GM21619 (cell line): ENCODE data around the gene NUP85.
A peak's percentile ranks its signal among the peaks of the same experiment; 100 is the strongest.
"Not testable (repeated sequence)": the region's sequence is repeated elsewhere in the genome, so short reads cannot be mapped to it uniquely, and the experiment has no call there.

Source experiments
- ATAC-seq: cut with Tn5 transposase; IDR thresholded peaks from one replicate; pipeline ENCODE4 v1.9.1; 2021; ENCODE audit not compliant: unreplicated experiment

Gene NUP85

DNA sequence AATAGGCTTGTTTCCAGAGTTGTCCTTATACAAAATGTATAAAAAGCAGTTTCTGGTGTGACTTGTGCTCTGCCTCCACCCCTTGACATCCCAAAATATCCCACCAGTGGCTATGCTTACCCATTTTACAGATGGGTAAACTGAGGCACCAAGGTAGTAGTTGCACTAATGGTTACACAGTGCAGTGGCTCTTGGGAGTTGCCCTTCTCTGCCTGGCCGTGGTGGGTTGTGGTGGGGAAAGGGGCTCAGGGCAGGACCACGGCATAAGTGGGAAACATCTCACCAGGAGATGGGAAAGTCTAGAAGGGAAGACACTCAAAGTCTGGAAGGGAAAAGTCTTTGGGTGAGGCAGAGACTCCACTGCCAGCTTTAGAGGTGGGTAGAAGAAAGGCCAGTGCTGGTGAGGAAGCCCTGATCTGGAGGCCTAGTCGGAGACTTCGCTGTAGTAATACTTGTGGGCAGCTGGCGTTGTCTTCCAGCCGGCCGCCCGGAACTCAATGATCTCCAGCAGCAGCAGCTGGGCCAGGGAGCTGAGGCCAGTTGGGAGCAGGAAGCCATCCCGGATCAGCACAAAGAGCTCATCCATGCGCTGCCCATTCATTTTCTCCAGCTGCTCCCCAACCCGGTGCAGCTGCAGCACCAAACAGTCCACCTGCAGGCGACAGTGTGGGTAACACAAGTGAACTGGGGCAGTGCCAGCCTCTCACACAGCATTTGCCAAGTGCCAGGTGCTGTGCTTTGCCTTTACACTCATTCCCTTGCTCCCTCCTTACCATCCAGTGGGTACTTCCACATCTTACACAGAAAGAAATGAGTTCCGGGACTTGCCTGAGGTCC is 61.1 kb downstream of the NUP85 start:
- ATAC-seq: no peak

DNA sequence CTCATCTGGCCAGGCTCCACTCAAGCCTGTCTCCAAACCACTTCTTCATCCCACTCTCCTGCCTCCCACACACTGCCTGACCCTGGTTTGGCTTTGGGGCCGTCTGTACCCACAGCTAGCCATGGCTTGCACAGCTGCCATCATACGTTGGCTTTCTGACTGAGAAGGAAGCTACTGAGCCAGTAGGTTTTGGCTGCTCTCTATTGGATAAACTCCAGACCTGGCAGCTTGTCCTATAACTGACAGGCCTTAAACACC is 61.6 kb downstream of the NUP85 start:
- ATAC-seq: no peak

DNA sequence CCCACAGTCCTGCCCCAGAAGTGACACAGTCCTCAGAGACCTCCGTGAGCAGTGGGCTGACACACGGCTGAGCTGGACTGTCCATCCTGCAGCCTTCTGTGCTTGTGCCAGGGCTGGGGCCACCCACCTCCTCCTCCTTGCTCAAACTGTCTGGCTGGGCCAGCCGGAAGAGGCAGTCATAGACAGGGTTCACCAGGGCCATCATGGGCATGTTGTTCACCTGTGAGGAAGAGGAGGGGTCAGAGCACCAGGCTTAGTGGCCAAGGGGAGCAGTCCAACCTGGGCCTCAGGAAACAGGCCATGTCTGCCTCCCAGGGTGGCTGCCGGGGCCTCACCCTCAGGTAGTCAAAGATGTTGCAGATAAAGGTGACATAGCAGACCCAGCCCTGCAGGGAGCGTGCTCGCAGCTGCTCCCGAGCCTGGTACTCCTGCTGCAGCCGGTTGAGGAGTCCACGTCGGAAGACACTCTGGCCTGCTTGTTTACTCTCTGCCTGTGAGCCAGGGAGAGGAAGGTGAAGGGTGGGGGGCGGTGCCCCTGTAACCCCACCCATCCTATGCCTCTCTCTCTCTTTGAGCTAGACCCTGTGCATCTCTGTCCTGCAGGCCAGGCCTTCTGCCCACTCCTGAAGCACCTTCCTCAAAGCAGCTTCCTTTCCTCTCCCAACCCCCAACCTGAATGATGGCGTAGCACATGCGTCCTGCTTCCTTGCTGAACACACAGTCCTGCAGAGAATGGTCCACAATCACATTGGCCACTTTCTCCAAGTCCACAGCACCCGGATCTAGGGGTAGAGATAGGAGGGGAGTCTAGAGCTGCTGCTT is 62.1 kb downstream of the NUP85 start:
- no peak for ATAC-seq

DNA sequence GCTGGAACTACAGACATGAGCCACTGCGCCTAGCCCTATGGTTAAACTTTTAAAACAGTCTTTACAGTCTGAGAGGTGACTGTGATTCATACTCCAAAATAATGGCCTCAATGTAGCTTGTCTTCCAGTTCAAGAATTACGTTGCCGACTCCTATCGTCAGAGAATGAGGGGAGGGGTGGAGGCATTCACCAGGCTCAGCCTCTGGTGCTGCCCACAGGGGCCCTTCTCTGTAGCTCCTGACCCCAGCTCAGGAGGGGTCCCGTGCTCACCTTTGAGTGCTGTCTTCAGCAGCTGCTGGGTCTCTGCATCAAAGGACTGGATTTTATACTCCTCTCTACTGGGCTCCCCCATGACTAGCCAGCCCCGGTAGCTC is 64.4 kb downstream of the NUP85 start:
- no peak for ATAC-seq

DNA sequence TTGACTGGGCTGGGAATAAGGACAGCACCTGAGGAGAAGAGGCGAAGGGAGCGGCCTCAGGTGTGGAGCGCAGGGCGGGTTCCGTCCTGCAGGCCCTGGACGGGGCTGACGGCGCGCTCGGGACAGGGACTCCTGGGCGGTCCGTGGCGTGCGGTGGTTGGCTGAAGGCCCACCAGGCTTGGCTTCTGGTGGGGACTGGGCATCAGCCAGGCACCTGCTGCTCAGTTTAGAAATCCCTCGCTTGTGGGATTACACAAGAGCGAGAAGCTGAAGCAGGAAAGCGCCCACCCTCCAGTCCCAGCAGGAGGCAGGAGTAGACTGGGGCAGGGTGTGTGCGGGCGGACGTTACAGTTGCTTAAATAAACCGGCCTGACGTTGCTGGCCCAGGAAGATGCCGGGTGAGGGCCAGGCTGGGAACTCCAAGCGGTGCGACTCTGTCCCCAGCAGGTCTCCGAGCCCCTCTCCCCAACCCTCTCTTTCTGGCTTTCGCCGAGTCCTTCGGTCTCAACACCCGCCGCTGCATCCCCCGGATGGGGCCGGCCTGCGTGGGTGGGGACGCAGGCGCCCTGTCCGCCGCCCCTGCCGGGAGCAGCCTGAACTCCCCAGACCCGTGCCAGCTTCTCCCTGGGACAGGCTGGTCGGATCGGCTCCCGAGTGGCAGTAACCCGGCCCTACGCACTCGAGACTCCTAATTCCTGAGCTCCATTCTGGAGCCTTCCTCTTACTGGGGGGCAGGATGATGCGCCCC is 64.9 kb downstream of the NUP85 start:
- peak; percentile 28 for ATAC-seq

DNA sequence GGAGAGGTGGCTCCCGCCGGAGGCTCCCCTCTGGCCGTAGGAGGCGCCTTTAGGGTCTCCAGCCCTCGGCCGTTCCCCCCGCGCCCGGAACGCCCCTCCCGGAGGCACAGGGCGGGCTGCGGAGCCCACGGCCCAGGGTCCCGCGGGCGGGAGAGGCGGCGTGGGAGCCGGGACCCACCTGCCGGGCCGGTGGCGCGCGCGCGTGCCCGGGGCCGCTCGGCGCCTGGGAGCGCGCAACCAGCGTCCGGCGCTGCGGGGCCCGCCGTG is 65.4 kb downstream of the NUP85 start, which contains the start of gene MIF4GD:
Gene MIF4GD (minus strand): TSS at position 266 of the 267 bp plus-strand sequence. CDS start 1,036 bp downstream, outside the sequence.
- no peak for ATAC-seq

DNA sequence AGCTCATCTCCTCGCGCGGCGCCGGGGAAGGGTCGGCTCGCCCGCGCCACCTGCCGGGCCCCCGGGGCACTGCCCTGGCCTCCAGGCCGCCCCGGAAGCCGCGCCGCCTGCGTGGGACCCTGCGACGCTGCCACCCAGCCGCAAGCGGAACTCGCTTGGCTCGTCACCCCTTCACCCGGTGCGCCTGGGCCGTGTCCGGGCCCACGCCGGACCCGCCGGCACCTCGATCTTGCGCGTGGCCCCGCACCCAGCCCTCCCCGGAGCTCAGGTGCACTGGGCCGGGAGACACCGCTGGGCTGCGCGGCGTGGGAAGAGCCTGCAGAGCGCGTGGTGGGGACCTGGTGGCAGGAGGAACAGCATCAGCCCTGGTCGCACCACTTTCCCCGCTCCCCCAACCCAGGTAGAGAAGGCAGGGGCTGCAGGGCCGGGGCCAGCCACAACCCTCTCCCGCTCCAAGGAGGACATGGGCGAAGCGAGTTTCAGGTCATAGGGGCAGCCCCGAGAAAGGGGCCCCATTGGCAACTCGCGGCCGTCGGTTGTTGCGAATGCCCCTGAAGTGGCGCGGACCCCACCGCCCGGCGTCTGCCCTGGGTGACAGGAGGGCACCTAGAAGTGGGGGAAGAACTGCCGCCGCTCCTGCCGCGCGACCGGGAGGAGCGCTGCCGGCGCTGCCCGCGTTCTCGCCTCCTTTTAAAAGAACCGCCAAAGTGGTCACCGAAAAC is 65.9 kb downstream of the NUP85 start:
- ATAC-seq: peak; percentile 64

DNA sequence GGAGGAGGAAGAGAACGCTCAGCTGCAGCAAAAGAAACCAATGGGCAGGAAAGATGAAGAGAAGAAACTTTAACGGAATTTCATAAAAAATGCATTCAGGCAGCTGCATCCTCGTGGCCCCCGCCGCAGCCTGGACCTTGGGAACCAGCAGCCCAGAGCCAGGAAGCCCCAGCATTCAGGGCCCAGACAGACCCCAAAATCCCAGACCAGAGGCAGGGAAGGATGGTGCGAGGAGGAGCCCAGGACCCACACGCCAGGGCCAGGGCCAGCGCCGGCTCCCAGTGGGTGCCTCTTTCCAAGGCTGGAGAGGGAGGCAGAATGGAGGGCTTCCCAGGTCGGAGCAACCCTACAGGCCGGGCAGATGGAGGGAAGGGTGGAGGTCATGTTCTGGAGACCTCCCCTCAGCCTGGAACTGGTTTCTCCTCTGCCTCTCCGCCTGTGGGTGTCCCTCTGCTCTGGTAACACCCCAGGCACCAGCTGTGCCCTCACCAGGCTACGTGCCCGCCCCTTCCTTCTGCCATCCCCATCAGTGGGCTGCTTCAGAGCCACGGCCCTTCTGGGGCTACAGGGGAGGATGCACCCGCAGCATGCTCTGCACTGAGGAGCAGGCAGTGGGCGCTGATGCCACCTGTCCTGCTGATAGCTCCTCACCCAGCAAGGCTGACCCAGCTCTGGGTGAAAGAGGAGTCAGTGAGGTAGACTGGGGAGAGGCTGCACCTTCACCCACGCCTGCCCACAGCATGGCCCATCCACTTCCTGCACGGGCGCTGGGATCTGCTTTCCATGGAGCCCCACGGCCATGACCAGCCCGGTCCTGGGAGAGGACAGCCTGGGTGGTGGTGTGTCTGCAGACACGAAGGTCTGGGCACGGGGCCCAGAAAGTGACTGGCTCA is 66.7 kb downstream of the NUP85 start:
- no peak for ATAC-seq

DNA sequence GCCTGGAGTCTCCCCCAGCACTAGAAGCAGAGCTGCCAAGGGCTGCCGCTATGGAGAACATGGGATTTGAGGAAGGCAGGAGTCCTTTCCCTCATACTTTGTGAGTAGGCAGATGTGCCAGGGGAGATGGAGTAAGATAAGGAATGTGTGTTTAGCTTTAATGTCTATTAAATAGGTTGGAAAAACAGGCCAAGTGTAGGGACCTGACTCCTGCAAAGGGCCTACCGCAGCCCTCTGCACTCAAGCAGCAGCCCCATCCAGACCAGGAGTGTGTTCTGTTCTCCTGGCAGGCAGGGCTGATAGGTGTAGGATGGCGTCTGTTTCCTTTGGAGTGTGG is 67.3 kb downstream of the NUP85 start:
- no peak for ATAC-seq

DNA sequence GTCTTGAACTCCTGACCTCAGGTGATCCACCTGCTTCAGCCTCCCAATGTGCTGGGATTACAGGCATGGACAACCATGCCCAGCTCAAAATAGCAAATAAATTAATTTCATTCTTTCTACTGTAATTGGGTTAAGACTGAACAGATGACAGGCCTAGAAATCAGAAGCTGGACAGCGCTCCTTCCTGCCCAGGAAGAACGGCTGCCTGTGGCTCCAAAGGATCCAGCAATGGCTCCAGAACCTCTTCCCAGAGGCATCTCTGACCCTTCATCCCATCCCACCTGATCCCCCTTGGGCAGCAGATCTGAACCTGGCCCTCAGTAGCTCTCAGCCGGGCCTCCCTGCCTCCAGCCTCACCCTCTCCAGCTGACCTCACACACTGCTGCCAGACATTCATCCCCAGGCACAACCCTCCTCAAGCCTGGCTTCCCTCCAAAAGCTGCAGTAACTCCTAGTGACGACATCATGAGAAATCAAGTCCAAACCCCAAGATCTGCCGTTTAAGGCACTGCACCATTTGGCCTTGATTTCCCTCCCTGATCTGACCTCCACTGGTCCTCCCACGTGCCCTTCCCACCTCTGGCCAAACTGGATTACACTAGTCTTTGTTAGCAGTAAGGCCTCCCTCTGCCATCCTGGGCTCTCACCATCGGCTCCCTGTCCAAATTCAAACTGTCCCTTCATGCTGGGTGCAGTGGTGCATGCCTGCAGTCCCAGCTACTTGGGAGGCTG is 68.7 kb downstream of the NUP85 start:
- no peak for ATAC-seq

DNA sequence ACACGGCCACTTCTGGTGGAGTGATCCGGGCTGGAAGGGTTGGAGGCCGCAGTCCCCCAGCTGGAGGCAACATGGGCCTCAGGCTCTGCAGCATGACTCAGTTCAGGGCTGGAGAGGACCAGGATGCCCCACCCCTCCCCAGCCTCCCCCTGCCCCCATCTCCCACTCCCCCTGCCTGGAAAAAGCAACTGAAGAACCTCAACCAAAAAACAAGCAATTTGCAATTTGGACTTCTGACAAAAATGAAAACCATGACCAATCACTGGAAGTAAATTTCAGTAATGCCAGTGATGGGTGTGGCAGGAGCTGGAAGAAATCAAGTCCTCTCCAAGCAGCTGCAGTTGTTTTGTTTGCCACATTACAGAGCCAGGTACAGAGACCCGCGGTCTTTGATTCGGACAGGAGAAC is 72.2 kb downstream of the NUP85 start:
- no peak for ATAC-seq

DNA sequence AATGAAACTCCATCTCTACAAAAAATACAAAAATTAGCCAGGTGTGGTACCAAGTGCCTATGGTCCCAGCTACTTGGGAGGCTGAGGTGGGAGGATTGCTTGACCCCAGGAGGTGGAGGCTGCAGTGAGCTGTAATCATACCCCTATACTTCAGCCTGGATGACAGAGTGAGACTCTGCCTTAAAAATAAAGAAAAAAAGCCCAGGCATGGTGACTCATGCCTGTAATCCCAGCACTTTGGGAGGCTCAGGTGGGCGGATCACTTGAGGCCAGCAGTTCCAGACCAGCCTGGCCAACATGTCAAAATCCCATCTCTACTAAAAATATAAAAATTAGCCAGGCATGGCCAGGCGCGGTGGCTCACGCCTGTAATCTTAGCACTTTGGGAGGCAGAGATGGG is 74.7 kb downstream of the NUP85 start:
- ATAC-seq: not testable (repeated sequence)

DNA sequence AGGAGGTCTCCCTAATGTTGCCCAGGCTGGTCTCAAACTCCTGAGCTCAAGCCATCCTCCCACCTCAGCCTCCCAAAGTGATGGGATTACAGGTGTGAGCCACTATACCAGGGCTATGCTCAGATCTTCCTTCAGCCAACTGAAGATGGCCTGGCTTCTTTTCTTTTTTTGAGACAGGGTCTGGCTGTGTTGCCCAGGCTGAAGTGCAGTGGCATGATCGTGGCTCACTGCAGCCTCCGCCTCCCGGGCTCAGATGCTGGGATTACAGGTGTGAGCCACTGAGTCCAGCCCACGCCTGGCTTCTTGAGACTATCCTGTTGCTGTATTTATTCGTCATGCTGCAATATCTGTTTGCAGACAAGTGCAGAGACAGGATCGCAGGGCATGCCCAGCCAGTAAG is 79.6 kb downstream of the NUP85 start:
- ATAC-seq: no peak
